Measurements from ENCODE around the gene PRND. TPM values are rescaled to one million over a fixed set of nuclear protein-coding genes. Genes with fewer than 3 reads are reported as not detected.
"Not testable (repeated sequence)": the region's sequence is repeated elsewhere in the genome, so short reads cannot be mapped to it uniquely, and the experiment has no call there.

PRND gene
- total RNA-seq, 1 donor from 2014 or later, result not detected

DNA sequence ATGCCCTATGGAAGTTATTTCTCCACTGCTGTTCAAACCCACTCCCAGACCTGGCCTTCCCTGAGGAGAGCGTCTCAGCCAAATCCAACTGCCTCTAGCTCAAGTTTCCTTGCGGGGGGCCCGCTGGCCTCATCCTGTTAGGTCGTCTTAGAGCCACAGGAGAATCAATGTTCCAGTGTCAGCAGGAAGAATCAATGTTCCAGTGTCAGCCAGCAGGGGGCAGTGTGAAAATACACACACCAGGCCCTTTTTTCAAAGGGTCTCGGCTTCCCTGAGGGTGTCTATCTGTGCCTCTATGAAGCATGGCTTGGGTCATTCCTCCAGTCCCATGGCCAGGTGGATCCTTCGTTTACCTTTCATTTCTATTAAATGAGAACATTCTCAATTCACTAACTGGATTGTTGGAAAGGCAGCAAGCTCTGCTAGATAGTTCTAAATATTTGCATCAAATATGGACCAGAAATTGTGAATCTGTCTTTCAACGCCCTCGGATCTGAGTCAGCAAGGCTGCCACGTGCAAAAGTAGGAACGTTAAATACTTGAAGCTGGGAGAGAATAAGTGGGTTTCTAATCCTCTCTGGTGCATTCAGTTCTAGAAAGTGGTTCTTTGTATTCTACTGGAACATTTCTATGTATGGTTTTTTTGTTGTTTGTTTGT is 19.2 kb downstream of the PRND start:
- TF ChIP-seq CTCF (IDR thresholded peaks at IDR 0.05), result peak; percentile 22 to 66 (median 62)
- Histone ChIP-seq H3K36me3 (no peaks in the 10 kb centered on the region), H3K9me3 (no peaks in the 10 kb centered on the region), H3K4me1 (no peaks in the 10 kb centered on the region), H3K4me3 (no peak overlapping the region), H3K27me3 (no peaks in the 10 kb centered on the region), H3K27ac (no peak overlapping the region)
- no peak for DNase-seq (ENCODE audit: low spot score in 2 of 2)
- intact Hi-C loops (cut with DNase I), result no loop called here

DNA sequence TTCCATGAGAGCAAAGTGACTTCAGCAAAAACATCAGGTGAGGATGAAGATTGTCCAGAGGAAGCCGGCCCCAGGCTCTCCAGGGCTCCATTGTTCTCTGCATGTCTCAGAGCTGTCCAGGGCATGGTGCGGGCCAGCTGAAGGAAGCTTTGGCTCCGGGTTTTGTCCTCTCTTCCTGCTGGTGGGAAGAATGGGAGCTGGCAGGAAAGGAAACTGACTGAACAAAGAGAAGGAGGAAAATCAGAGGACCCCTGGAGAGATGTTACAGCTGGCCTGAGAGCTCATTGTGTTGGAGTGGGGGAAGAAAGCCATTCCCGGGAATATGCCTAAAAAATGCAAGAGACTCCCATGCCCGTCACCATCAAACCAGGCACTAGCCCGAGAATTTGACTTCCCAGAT is 27.1 kb downstream of the PRND start:
- intact Hi-C loops (cut with DNase I), result no loop called here
- Histone ChIP-seq H3K27ac (no peak overlapping the region), H3K4me3 (no peak overlapping the region), H3K36me3 (no peaks in the 10 kb centered on the region), H3K9me3 (no peaks in the 10 kb centered on the region), H3K4me1 (no peaks in the 10 kb centered on the region), H3K27me3 (no peaks in the 10 kb centered on the region)
- no peak for TF ChIP-seq CTCF (IDR thresholded peaks at IDR 0.05)
- no peak for DNase-seq (ENCODE audit: low spot score in 2 of 2)

GRCh38 chr20:4749326-4749725 is 27.6 kb downstream of the PRND start:
- Histone ChIP-seq H3K4me1 (no peaks in the 10 kb centered on the region), H3K27me3 (no peaks in the 10 kb centered on the region), H3K27ac (no peak overlapping the region), H3K4me3 (no peak overlapping the region), H3K36me3 (no peaks in the 10 kb centered on the region), H3K9me3 (no peaks in the 10 kb centered on the region)
- intact Hi-C loops (cut with DNase I), result no loop called here
- no peak for TF ChIP-seq CTCF (IDR thresholded peaks at IDR 0.05)
- no peak for DNase-seq (ENCODE audit: low spot score in 2 of 2)

- no peaks in the 10 kb centered on the region for H3K4me1 ChIP-seq
- no peaks in the 10 kb centered on the region for H3K36me3 ChIP-seq
- H3K27me3 ChIP-seq, result no peaks in the 10 kb centered on the region
- TF ChIP-seq CTCF (IDR thresholded peaks at IDR 0.05), result no peak
- intact Hi-C loops (cut with DNase I), result no loop called here
- DNase-seq (ENCODE audit: low spot score in 2 of 2), result no peak
- H3K9me3 ChIP-seq, result no peaks in the 10 kb centered on the region
- no peak overlapping the region for H3K4me3 ChIP-seq
- no peak overlapping the region for H3K27ac ChIP-seq
Observed at GRCh38 chr20:4750381-4750780, 28.7 kb downstream of the PRND start.

GRCh38 chr20:4759100-4759884 is 37.6 kb downstream of the PRND start:
- DNase-seq (ENCODE audit: low spot score in 2 of 2); intact Hi-C loops (cut with DNase I); H3K36me3 ChIP-seq; H3K4me1 ChIP-seq; H3K27ac ChIP-seq; H3K4me3 ChIP-seq; H3K27me3 ChIP-seq; H3K9me3 ChIP-seq: not testable (repeated sequence)

DNA sequence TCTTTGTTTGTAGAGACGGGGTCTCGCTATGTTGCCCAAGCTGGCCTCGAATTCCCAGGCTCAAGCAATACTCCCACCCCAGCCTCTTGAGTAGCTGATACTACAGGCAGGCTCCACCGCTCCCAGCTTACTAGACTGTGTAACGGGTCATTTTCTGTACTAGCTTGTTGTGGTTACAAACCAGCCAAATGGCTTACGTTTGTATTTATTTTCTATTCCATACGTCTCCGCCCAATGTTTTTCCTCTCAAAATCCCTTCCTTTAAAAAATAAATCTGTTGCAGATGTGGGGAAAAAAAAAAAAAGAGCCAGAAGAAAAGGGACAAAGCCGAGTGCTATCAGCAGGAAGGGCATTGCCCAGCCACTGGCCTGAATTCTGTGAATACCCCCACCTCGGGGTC is 41.6 kb downstream of the PRND start:
- no peaks in the 10 kb centered on the region for H3K36me3 ChIP-seq
- TF ChIP-seq CTCF (IDR thresholded peaks at IDR 0.05), result no peak
- no peaks in the 10 kb centered on the region for H3K4me1 ChIP-seq
- intact Hi-C loops (cut with DNase I), result no loop called here
- no peaks in the 10 kb centered on the region for H3K9me3 ChIP-seq
- no peak overlapping the region for H3K4me3 ChIP-seq
- no peak for DNase-seq (ENCODE audit: low spot score in 2 of 2)
- no peak overlapping the region for H3K27ac ChIP-seq
- no peaks in the 10 kb centered on the region for H3K27me3 ChIP-seq

Data from ascending aorta (tissue), 2 donors.